H1 (cell line): ENCODE results near the gene QRICH1. TPM values are rescaled to one million over a fixed set of nuclear protein-coding genes. Genes with fewer than 3 reads are reported as not detected.
A peak's percentile ranks its signal among the peaks of the same experiment; 100 is the strongest.

Experiments
- NANOG ChIP-seq: IDR thresholded peaks from 2 replicates; pipeline ENCODE4 v1.6.1; 2011; ENCODE audit warnings: low read length, low read depth, mild to moderate bottlenecking, inconsistent platforms; ENCODE audit not compliant: insufficient read depth, poor library complexity, severe bottlenecking
- RNF2 ChIP-seq: fragments of 200-900, 300-1000 bp; sonication (generic); IDR thresholded peaks from 2 replicates; pipeline ENCODE4 v1.7.1; 2016; ENCODE audit warnings: borderline replicate concordance, low read depth, mild to moderate bottlenecking, antibody characterized with exemption, low read length; ENCODE audit not compliant: poor library complexity, severe bottlenecking; ENCODE audit errors: missing control alignments
- SAP30 ChIP-seq: fragments of 300-600 bp; sonication (generic); IDR thresholded peaks from 2 replicates; pipeline ENCODE4 v1.7.1; 2012; ENCODE audit warnings: low read length, moderate library complexity, mild to moderate bottlenecking, inconsistent platforms; ENCODE audit not compliant: insufficient read depth, insufficient replicate concordance
- SUZ12 ChIP-seq: fragments of 200-600 bp; sonication (generic); IDR thresholded peaks from 2 replicates; pipeline ENCODE4 v1.6.1; 2012; ENCODE audit warnings: mild to moderate bottlenecking, inconsistent platforms, low read length, moderate library complexity, mixed read lengths
- polyA plus RNA-seq, 7 experiments: library from polyadenylated mRNA; depleted of rRNA in 3 of 7; stranded (reverse) in 5 of 7; unstranded in 2 of 7; fragments of >200 nt in 5 of 7; fragments of 200-250 nt in 2 of 7; gene quantifications; 1 replicate in 5 of 7; 2 replicates in 1 of 7; 4 replicates in 1 of 7; pipeline versions ENCODE4 v1.2.1 to v1.2.3, GENCODE V29; 2011 to 2013; ENCODE audit warnings: missing spikeins in 2 of 7, mixed read lengths in 2 of 7
- total RNA-seq: library from RNA; stranded (reverse); fragmentation: NEBNext Ultra II Directional; extraction: Animal tissue kit (Norgen Biotek cat#: 25700); gene quantifications from 2 replicates; pipeline ENCODE4 v1.2.1, GENCODE V29; 2021

QRICH1 gene
- total and polyA plus RNA-seq, 2 of the 8 experiments (the other 6 are each of a cell fraction or from before 2014, with no cell fraction given), result 128 to 142 TPM

GRCh38 chr3:49007068-49007770, 86.7 kb downstream of the QRICH1 start, which contains the start of gene WDR6 (continued):
- TF ChIP-seq SAP30 (no peak), RNF2 (no peak), NANOG (peak; percentile 14), SUZ12 (no peak)
